ENCODE results near the gene SLC9A3.

DNA sequence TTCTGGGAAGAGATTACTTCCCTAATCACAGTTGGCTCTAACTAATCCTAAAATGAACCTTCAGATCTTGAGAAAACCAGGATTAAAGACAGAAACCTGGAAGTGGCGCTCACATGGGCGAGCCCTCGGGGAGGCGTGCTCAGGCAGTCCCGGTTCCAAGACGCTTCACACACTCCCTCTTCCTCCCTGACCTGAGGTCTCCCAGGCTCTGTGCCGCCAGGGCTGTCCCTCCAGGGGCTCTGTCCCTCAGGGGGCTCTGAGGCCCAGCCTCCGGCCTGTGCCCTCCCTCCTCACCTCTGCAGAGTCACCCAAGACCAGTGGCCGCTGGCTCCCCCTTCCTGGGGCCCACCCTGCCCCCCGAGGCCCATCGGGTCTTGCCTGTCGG lies 10.2 kb downstream of the SLC9A3 start:
- no peak for TF ChIP-seq EZH2 (IDR thresholded peaks at IDR 0.05; ENCODE audit: insufficient read depth, poor library complexity, severe bottlenecking)
- no peak for TF ChIP-seq EZH2phosphoT487 (IDR thresholded peaks at IDR 0.05; ENCODE audit: insufficient read depth, low read depth)

Measured in GM23248 (cell line).